DMS 273 treated with DMSO at 0.1 percent for 48 hours (cell line): Measurements from ENCODE around the gene ALX4.

Source experiments
- DNase-seq: peaks from one replicate; lab custom pipeline; 2025; lab: John Stamatoyannopoulos, UW

The ALX4 gene

DNA sequence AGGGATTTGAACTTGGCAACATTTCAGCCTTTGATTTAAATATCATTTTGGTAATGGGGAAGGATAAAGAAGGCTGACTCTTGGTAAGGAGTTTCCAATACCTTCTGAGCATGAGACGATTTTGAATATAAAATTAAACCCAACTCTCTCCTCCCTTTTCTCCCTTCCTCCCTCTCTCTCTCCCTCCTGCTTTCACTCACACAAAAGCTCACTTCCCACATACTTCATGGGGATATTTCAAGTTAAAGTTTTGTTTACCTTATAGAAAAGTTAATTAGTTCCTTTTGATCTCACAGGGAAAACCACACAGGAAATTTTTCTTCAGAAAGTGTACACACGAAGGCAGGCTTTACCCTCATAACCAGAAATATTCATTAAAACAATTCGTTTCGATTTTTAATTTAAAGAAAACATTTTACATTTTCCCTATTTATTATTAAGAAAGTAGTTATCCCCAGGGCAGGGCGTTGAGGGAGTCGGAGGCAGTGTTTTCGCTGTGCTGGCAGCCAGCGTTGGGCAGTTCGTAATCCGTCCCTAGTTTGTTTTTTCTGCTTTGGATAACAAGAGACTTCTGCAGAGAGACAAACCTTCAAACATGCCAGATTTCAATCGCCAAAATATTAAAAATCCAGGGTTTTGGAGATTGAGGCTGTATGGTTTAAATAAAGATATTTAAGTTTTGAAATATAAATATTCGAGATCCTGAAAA lies 25.3 kb upstream of the ALX4 start:
- DNase-seq: no peak

GRCh38 chr11:44334356-44335004 lies 24.5 kb upstream of the ALX4 start:
- no peak for DNase-seq

- DNase-seq: no peak
These were observed 23.6 kb upstream of the ALX4 start for GRCh38 chr11:44333271-44334218.

DNA sequence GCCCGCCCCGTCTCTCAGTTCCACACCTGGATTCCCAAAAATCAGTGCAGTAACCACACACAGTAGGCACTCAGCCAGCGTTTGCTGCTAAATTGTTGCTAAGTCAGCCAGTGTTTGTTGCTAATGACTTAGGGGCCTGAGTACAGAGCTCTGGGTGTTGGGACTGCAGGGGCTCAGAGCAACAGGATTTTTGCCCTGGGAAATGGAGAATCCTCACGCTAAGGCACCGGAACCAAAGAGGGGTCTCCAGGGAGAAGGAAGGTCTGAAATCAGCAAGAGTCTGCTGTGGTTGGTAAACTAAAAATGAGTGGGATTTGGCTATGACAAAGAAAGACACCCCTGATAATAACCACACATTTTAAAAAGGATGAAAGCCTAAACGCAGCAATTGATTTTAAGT lies 22.7 kb upstream of the ALX4 start:
- no peak for DNase-seq

- DNase-seq: no peak
These were observed 19.7 kb upstream of the ALX4 start for GRCh38 chr11:44329472-44330230.

- DNase-seq: no peak
These were observed 18.3 kb upstream of the ALX4 start for GRCh38 chr11:44328138-44328660.

DNA sequence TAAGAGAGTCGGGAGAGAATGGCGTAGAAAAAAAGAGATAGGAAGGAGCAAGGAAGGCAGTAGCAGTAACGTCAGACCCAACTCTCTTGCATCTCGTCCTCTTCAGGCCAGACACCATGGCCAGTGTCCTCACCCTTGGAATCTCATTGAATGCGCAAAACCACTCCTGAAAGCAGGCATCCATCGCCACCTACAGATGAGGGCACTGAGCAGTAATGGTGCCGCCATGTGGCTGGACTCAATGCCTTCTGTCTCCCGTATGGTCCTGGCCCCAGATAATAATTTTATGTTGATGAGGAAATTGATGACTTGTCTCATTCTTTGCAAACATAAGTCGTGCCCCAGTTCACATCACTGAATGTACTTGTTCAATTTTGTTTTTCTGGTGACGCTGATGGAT lies 17.8 kb upstream of the ALX4 start:
- DNase-seq: no peak

GRCh38 chr11:44326615-44327475 lies 16.9 kb upstream of the ALX4 start:
- no peak for DNase-seq

DNA sequence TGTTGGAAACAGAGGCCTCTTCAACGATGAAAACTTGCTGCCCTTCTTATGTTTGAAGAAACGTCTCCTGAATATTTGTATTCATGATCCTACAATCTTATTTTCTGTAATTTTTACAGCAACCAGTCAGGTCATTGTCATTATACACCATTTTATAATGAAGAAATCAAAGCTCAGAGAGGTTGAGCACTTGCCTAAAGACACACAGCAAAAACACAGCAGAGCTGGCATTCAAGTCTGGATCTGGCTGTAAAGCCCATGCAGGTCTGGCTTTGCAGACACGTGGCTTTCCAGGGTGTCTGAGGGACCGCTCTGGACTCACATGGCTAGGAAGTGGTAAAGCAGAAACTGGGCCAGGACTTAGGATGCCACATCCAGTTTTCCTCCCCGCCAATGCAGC lies 15.8 kb upstream of the ALX4 start:
- no peak for DNase-seq

- DNase-seq: no peak
These were observed 15.0 kb upstream of the ALX4 start for GRCh38 chr11:44324749-44325525.

GRCh38 chr11:44324222-44324621 lies 14.3 kb upstream of the ALX4 start:
- no peak for DNase-seq

DNA sequence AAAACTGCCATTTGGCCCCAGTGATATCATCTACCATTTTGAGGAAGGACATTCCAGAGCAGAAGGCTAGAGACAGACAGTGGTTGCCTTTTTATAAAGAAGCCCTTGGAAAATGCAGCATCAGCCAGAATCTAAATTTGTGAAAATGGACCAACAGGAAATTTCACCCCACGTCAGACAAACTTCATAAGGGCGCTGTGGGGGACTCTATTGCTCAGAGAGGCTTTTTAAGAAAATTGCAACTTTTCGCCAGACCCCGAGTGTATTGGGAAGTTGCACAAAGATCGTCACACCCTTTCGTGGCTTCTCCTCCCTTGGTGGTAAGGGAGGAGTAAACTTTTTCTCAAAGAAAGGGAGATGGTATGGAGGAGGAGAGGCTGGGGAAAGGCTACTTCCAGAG lies 12.3 kb upstream of the ALX4 start:
- no peak for DNase-seq

GRCh38 chr11:44321059-44321458 lies 11.1 kb upstream of the ALX4 start:
- DNase-seq: no peak

- DNase-seq: no peak
These were observed 10.5 kb upstream of the ALX4 start for GRCh38 chr11:44320289-44320973.

DNA sequence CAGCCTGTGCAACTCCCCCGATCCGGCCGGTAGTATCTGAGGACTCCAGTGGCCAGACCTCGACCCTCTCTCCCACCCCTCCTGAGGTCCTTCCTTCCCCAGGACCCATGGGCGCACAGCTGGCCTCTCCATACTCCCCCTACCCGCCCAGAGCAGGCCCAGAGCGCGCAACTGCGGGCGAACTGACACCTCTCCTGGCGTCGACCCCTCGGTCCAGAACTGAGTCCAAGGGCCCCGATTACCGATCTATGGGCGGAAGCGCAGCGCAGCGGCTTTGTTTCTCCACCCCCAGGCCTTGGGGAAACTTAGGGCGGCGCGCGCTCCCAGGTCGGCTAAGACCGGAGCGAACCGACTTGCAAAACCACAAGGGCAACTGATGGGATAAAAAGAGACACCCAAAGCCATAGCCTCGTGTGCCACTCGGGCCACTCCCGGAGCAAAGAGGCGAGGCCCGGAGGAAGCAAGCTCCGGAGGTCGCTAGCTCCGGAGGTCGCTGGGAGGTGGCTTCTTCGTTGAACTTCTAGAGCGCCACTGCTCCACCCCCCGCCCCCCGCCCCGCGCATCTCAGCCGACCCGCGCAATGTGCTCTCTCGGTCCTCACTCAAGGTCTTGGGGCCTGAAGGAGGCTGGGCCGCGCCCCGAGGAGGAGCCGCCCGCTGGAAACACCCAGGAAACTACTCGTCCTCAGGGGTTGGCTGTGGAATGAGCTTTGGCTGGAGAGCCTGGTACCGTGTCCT lies 9.8 kb upstream of the ALX4 start:
- no peak for DNase-seq

DNA sequence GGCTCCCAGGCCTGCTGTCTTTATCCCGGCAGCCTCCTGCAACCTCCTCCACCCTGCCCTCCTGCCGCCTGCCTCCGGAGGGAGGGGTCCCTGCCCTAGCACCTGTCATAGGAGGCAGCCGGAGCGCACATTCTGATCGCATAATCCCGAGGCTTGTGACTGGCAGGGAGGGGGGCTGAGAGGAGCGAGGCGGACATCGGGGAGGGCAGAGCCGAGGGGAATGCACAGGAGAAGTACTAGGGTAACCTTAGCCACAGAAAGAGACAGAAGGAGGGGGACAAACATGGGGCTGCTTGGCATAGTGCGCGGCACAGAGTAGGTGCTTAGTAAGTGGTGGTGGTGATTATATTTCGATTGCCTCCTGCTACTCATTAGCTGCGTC lies 9.2 kb upstream of the ALX4 start:
- no peak for DNase-seq

DNA sequence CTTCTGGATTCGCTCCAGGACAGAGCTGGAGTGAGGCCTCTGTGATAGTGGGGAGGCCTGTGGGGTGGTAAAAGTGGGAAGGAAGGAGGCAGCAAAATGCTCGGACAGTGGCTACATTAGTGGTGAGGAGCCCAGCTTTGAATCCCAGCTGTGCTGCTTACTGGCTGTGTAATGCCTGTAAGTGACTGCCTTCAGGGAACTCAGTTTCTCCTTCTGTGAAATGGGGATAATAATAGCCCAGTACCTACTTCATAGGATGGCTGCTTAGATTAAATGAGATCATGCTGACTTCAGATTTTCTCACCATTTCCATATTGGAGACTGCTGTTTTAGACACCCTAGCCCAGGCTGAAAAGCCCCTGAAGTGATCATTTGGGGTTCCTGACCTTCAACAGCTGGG lies 8.4 kb upstream of the ALX4 start:
- DNase-seq: no peak

- no peak for DNase-seq
These were observed 6.8 kb upstream of the ALX4 start for GRCh38 chr11:44316659-44317240.
